ENCODE data around the gene OSCP1.

DNA sequence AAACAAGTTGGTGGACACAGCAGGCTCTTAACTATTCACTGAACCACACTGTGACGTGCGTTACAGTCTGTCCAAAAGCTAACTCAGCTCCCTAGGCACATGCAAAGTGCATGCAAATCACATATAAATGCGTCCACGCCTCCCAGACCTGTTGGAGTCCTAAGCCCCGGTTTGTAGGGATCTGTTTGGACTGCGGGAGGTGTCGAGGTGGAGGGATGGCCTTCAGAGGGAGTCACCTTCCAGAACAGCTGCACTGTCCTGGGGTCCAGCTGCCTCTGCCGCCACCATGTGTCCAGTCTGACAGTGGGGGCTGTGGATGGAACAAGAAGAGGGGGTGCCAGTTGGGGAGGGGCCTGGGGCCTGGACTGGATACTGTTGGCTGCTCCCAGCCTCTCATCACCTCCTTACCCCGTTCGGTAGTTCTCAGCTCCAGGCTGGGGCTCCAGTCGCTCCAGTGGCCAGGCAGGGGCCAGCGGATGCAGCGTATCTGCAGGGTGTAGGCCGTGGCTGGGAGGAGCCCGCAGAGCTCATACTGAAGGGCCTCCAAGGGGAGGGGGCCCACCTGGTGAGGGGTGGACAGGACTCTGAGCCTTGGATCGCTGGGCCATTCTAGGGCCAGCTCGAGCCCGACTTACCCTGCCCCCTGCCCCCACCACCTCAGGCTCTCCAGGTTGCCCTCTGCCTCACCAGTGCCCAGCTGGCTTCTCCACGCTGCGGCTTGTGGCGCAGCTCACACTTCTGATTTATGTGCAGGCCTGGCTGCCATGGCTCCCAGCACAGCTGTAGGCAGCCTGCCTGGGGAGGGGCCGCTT, 21.8 kb upstream of the OSCP1 start:
- no peak for TF ChIP-seq POLR2A (IDR thresholded peaks at IDR 0.05; ENCODE audit: extremely low read depth, insufficient read length)
- TF ChIP-seq CTCF (IDR thresholded peaks at IDR 0.05; ENCODE audit: low read depth, low read length) = no peak
- TF ChIP-seq MYC (IDR thresholded peaks at IDR 0.05; ENCODE audit: low read depth, low read length) = no peak
- TF ChIP-seq MAX (IDR thresholded peaks at IDR 0.05; ENCODE audit: low read depth, low read length) = no peak
